GM10248 (cell line): ENCODE results near the gene GPATCH3.

Experiments
- CTCF ChIA-PET: fragments of 300-600 bp; sonication (Branson Sonifier 250); formaldehyde crosslinking; extraction: SDS; loops from one replicate; lab custom pipeline; 2021; ENCODE audit warnings: antibody characterized with exemption; lab: Yijun Ruan, JAX
- POLR2A ChIA-PET: fragments of 350-650 bp; sonication (Branson Sonifier 250); formaldehyde crosslinking; extraction: SDS; loops from one replicate; lab custom pipeline; 2020; ENCODE audit warnings: antibody characterized with exemption; lab: Yijun Ruan, JAX
- DNase-seq: peaks from one replicate; pipeline ENCODE4 v3.0.0; 2012; ENCODE audit errors: extremely low spot score
- CTCF ChIP-seq: IDR thresholded peaks from 2 replicates; pipeline ENCODE4 v1.5.1; 2012; ENCODE audit warnings: mild to moderate bottlenecking, low read depth; ENCODE audit errors: extremely low read depth, missing control alignments, control extremely low read depth

GPATCH3 gene

GRCh38 chr1:26844424-26845196, 55.7 kb downstream of the GPATCH3 start:
- ChIA-PET POLR2A (no interaction called here), CTCF (interaction anchor here (1.4 kb wide), 1 partner anchor 35 kb away, joined by 3 read pairs; no protein-coding TSS in a partner anchor)
- TF ChIP-seq CTCF, result no peak
- no peak for DNase-seq
